ENCODE data around the gene CDH13.

CDH13 gene

DNA sequence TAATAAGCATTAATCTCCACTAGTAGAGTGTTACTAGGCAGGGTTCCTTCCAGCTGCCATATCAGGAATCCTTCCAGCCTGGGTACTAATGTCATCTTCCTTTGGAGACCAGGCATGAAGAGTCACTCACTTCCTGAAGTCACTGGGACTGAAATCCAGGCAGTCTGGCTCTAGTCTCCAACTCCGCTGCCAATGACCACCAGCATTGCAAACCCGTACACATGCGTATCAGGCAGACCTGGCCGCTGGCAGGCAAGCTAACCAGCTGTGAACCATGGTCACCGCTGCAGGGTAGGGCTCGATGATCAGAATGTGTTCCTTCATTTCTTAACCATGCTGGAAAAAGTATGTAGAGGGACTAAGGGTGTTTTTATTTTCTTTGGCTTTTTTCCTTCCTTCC is 255.5 kb downstream of the CDH13 start:
- Histone ChIP-seq H3K36me3 (no peaks in the 10 kb centered on the region), H3K4me1 (peaks cover 0 to 14% (median 5%) of the 10 kb centered on the region in 4 donors), H3K27ac (no peak overlapping the region), H3K9me3 (no peaks in the 10 kb centered on the region), H3K27me3 (no peaks in the 10 kb centered on the region), H3K4me3 (no peak overlapping the region)
- DNase-seq = peak in 1 of 2 donors; percentile 70
- intact Hi-C loops (cut with DNase I; ENCODE audit: low total_unique reads) = loop anchor here (10.0 kb wide), 1 partner anchor 247 kb away; no protein-coding TSS in a partner anchor
- TF ChIP-seq, protein P1, sequence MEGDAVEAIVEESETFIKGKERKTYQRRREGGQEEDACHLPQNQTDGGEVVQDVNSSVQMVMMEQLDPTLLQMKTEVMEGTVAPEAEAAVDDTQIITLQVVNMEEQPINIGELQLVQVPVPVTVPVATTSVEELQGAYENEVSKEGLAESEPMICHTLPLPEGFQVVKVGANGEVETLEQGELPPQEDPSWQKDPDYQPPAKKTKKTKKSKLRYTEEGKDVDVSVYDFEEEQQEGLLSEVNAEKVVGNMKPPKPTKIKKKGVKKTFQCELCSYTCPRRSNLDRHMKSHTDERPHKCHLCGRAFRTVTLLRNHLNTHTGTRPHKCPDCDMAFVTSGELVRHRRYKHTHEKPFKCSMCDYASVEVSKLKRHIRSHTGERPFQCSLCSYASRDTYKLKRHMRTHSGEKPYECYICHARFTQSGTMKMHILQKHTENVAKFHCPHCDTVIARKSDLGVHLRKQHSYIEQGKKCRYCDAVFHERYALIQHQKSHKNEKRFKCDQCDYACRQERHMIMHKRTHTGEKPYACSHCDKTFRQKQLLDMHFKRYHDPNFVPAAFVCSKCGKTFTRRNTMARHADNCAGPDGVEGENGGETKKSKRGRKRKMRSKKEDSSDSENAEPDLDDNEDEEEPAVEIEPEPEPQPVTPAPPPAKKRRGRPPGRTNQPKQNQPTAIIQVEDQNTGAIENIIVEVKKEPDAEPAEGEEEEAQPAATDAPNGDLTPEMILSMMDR (IDR thresholded peaks at IDR 0.05) = no peak

DNA sequence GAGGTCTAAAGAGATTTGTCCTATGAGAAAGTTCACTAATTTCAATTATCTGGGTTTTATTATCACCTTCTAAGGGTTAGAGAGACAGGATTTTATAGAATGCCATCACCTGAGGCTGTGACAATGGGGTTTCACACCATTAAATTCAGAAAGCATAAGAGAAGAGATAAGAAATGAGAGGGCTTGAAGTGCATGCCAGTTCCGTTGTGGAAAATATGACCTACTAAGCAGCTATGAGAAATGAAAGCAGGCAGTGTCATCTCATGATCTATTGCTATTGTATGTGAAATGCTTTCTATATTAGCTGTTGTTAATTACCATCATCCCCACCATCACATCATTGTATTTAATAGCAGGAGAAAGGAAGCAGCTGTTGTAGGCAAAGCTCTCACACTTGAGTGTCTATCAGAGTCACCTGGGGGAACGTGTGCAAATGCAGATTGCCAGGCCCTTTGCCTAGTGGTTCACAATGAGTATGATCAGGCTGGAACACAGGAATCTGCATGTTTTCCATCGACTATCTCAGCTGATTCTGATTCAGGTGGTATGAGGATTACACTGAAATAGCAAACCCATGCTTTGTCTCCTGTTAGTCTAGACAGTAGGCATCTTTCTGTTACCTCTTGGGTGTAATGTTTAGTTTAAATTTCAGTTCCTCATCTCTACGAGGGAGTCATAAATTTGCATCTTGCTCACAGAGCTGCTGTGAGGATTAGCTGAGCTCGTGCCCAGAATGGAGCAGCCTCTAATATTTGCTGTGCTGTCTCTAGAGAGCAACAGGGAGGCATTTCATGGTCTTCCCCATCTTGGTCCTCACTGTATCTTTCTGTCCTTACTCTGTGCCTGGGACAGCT is 256.4 kb downstream of the CDH13 start:
- TF ChIP-seq, protein P1 (IDR thresholded peaks at IDR 0.05) = no peak
- Histone ChIP-seq H3K27me3 (no peaks in the 10 kb centered on the region), H3K4me1 (peaks cover 0 to 20% (median 7%) of the 10 kb centered on the region in 4 donors), H3K9me3 (no peaks in the 10 kb centered on the region), H3K36me3 (no peaks in the 10 kb centered on the region), H3K4me3 (no peak overlapping the region), H3K27ac (no peak overlapping the region)
- no peak for DNase-seq
- intact Hi-C loops (cut with DNase I; ENCODE audit: low total_unique reads) = loop anchor here (10.0 kb wide), 1 partner anchor 248 kb away; no protein-coding TSS in a partner anchor

DNA sequence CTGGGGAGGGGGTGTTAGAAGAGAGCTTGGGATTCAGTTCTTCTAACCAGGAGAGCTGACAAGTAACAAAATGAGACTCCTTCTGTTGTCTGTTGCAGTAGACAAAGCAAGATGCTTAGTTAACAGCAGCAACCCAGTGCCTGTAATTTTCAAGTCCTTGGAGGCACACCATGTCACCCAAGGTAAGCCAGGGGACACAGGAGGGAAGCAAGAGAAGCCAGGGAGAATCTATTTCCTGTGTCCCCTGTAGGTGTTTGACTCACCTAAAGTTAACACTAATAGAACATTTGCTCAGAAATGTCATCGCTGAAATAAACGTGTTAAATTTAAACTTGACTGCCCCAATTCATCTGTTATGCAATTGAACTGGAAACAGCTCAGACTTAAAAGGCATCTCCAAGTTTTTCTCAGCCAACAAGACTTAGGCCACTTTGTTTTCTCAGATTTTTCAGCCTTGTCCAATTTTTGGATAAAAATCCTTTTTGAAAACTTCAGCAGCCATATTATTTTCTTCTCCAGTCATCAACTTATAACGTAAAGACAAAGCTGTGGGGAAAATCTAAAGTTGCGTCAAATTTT is 257.6 kb downstream of the CDH13 start:
- H3K27ac ChIP-seq = no peak overlapping the region
- no peak overlapping the region for H3K4me3 ChIP-seq
- H3K4me1 ChIP-seq = peaks cover 0 to 32% (median 9%) of the 10 kb centered on the region in 4 donors
- intact Hi-C loops (cut with DNase I; ENCODE audit: low total_unique reads) = loop anchor here (10.0 kb wide), 1 partner anchor 250 kb away; no protein-coding TSS in a partner anchor
- no peaks in the 10 kb centered on the region for H3K27me3 ChIP-seq
- DNase-seq = no peak
- TF ChIP-seq, protein P1 (IDR thresholded peaks at IDR 0.05) = no peak
- H3K36me3 ChIP-seq = no peaks in the 10 kb centered on the region
- no peaks in the 10 kb centered on the region for H3K9me3 ChIP-seq

DNA sequence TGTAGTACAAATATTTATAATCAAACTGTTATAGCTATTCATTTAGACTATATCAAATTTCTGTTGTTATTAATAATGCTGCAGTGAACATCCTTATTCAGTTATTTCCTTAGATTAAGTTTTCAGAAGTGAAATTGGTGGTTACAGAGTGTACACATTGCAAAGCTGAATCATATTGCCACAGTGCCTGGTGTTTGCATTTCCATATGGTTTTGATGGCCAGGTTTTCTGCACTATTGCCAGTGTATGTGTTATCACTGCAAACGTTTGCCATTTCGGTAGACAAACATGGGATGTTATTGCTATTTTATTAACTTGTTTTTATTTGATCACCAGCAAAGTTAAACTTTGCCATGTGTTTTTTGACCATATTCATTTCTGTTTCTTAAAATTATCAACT is 259.4 kb downstream of the CDH13 start:
- H3K27me3 ChIP-seq = no peaks in the 10 kb centered on the region
- no peaks in the 10 kb centered on the region for H3K9me3 ChIP-seq
- H3K27ac ChIP-seq = no peak overlapping the region
- peaks cover 0 to 41% (median 10%) of the 10 kb centered on the region in 4 donors for H3K4me1 ChIP-seq
- DNase-seq = no peak
- no peak overlapping the region for H3K4me3 ChIP-seq
- intact Hi-C loops (cut with DNase I; ENCODE audit: low total_unique reads) = loop anchor here (10.0 kb wide), 1 partner anchor 251 kb away; no protein-coding TSS in a partner anchor
- no peaks in the 10 kb centered on the region for H3K36me3 ChIP-seq
- TF ChIP-seq, protein P1 (IDR thresholded peaks at IDR 0.05) = no peak

DNA sequence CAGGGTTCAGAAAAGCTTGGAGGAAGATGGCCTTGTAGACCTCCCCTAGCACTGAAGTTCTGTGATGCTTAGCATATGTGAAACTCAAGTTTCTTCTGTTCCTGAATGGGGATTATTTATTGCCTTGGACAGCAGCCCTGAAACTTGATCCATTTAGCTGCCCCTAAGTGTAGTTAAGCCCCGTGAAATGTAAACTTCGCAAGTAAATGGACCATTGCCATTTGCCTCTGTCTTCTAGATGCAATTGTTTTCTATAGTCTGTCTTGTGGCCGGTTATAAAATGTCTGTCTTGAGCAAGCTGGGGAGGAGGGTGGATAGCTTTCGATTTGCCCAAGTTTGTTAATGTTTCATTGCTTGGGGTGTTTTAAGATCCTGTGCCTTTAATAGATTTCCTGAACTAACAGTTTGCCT is 261.8 kb downstream of the CDH13 start:
- intact Hi-C loops (cut with DNase I; ENCODE audit: low total_unique reads) = loop anchor here (10.0 kb wide), 1 partner anchor 254 kb away; no protein-coding TSS in a partner anchor
- no peaks in the 10 kb centered on the region for H3K9me3 ChIP-seq
- DNase-seq = no peak
- H3K36me3 ChIP-seq = no peaks in the 10 kb centered on the region
- H3K4me3 ChIP-seq = no peak overlapping the region
- TF ChIP-seq, protein P1 (IDR thresholded peaks at IDR 0.05) = no peak
- no peaks in the 10 kb centered on the region for H3K27me3 ChIP-seq
- peak overlapping the region in 1 of 2 donors; percentile 11 for H3K27ac ChIP-seq
- H3K4me1 ChIP-seq = peaks cover 5 to 57% (median 19%) of the 10 kb centered on the region in 4 donors

Data from tibial artery (tissue), 4 donors.